Tibial nerve (tissue), 4 donors: Measurements from ENCODE around the gene ZMYND8.
A peak's percentile ranks its signal among the peaks of the same experiment; 100 is the strongest.

ENCODE experiments used
- EP300 ChIP-seq, 2 donors: sonication (generic); formaldehyde crosslinking; IDR thresholded peaks; one replicate each; pipeline ENCODE4 v1.6.1; 2017; ENCODE audit warnings: antibody characterized with exemption in 2 of 2, mild to moderate bottlenecking in 1 of 2
- POLR2A ChIP-seq, 2 donors: fragments of 450-650 bp; IDR thresholded peaks; one replicate each; pipeline ENCODE4 v1.6.1; 2017; ENCODE audit warnings: antibody characterized with exemption in 2 of 2, mild to moderate bottlenecking in 2 of 2, moderate library complexity in 2 of 2
- TF ChIP-seq, protein P1 (sequence below), 5 experiments: fragments of 200-600 bp in 3 of 5; fragments of 450-650 bp in 2 of 5; sonication (generic) in 3 of 5; IDR thresholded peaks; one replicate each; pipeline ENCODE4 v1.5.1; 2016 to 2019; ENCODE audit warnings: antibody characterized with exemption in 5 of 5, mild to moderate bottlenecking in 3 of 5, moderate library complexity in 2 of 5

DNA sequence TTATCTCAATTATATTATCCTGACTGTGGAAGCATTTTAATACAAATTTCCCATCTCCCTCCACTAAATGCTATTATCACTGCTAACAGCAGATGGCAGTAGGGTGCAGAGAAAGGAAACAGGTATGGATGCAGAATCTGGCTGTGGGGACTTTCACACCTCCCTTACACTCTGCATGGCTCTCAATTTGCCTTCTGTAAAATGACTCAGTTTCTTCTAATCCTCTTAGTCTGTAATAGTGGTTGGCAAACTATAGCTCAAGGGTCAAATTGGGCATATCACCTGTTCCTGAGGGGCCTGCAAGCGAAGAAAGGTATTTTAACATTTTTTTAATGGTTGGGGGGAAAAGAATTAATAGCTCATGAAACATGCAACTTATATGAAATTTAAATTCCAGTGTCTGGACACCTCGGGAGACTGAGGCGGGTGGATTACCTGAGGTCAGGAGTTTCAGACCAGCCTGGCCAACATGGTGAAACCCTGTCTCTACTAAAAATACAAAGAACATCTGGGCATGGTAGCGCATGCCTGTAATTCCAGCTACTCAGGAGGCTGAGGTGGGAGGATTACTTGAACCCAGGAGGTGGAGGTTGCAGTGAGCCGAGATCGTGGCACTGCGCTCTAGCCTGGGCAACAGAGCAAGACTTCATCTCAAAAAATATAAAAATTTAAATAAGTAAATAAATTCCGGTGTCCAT lies 83.5 kb downstream of the ZMYND8 start:
- TF ChIP-seq, protein P1, sequence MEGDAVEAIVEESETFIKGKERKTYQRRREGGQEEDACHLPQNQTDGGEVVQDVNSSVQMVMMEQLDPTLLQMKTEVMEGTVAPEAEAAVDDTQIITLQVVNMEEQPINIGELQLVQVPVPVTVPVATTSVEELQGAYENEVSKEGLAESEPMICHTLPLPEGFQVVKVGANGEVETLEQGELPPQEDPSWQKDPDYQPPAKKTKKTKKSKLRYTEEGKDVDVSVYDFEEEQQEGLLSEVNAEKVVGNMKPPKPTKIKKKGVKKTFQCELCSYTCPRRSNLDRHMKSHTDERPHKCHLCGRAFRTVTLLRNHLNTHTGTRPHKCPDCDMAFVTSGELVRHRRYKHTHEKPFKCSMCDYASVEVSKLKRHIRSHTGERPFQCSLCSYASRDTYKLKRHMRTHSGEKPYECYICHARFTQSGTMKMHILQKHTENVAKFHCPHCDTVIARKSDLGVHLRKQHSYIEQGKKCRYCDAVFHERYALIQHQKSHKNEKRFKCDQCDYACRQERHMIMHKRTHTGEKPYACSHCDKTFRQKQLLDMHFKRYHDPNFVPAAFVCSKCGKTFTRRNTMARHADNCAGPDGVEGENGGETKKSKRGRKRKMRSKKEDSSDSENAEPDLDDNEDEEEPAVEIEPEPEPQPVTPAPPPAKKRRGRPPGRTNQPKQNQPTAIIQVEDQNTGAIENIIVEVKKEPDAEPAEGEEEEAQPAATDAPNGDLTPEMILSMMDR (IDR thresholded peaks at IDR 0.05), result peak; percentile 77 to 97 (median 91)
- peak in 1 of 2 donors; percentile 72 for TF ChIP-seq EP300 (IDR thresholded peaks at IDR 0.05)
- TF ChIP-seq POLR2A (IDR thresholded peaks at IDR 0.05), result no peak
